HG03378 (cell line): ENCODE measurements around the gene PITPNC1.
"Not testable (repeated sequence)": the region's sequence is repeated elsewhere in the genome, so short reads cannot be mapped to it uniquely, and the experiment has no call there.

Experiments
- ATAC-seq: cut with Tn5 transposase; IDR thresholded peaks from one replicate; pipeline ENCODE4 v1.9.1; 2021; ENCODE audit warnings: mild to moderate bottlenecking, moderate library complexity; ENCODE audit not compliant: unreplicated experiment

Gene PITPNC1

DNA sequence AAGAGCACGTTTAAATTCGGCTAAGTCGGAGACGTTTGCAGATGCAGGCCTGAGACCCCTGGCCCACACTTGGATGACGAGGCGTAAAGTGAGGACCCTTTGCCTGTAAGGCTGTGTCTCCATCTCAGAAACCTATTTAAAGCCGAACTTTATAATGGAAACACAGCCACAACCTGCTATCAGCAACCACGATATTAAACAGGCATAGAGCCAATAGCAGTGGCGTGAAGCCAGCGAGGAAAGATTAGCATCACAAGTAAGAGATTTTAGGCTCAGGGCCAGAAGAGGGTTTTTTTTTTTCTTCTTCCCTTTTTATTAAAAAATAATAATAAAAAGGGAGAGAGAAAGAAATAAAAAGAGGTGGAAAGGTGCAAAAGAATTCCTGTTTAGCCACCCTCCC is 229.4 kb downstream of the PITPNC1 start:
- ATAC-seq = no peak

DNA sequence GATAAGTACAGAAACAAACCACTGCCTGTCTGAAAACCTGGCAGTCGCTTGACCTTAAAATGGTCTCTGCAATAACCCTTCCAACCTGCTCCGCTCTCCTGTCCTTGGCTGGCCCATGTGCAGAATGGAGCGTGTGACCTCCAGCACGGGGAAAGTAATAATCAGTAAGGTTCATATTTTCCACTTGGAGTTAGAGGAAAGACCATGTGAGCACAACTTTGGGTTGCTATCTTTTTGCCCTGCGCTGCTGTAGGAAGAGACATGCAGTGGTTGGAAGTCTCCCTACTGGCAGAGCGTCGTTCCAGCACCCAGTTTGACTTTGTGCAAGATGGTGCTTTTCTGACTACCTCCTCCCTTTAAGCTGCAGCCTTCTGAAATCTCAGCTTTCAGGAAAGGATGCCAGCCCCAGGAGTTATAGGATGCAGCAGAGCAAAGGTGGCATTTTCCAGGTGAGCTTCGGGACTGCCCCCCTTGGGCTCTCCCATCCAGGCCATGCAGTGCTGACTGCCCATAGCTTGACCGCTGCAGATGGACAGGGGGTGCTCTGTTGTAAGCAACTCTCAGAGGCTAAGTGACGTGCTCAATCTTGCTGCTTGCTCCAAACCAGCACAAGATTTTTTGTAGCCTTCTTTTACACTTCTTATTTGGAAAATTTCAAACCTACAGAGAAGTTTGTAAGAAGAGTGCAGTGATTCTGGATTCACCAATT is 230.0 kb downstream of the PITPNC1 start:
- no peak for ATAC-seq

- no peak for ATAC-seq
These were observed 233.0 kb downstream of the PITPNC1 start for GRCh38 chr17:67610061-67610460.

DNA sequence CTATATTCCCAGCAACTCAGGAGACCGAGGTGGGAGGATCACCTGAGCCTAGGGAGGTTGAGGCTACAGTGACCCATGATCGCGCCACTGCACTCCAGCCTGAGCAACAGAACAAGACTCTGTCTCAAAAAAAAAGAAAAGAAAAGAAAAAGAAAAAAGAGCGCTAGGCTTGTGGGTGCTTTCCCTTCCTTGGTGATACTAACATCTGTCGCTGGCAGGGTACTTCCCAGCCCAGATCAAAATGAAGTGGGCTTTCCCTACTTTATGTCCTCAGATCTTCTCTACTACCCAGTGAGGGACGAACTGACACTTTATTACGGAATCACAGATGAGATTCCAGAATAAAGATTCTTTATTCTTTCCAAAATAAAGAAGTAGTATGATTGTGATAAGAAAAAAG is 236.9 kb downstream of the PITPNC1 start:
- ATAC-seq = no peak

- ATAC-seq = no peak
These were observed 238.0 kb downstream of the PITPNC1 start for GRCh38 chr17:67615011-67615561.

DNA sequence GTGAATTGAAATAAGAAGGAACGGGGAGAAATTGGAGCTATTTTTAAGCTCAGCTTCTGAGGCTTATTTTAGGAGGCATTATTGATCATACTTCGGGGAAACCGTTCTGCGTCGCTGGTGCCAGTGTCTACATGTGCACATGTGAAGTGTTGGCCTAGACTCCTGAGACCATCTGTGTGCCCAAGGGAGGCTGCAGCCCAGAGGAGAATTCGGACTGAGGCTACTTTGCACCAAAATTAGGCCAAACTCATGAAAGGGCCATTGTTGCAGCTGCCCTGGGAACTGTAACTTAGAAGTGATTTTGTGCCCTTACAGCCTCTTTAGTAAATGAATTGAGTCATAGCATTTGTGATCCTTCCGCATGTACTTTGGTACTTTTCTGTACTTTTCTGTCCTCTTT is 238.7 kb downstream of the PITPNC1 start:
- no peak for ATAC-seq

GRCh38 chr17:67617304-67617899 is 240.3 kb downstream of the PITPNC1 start:
- no peak for ATAC-seq

GRCh38 chr17:67619555-67619954 is 242.5 kb downstream of the PITPNC1 start:
- ATAC-seq = no peak

DNA sequence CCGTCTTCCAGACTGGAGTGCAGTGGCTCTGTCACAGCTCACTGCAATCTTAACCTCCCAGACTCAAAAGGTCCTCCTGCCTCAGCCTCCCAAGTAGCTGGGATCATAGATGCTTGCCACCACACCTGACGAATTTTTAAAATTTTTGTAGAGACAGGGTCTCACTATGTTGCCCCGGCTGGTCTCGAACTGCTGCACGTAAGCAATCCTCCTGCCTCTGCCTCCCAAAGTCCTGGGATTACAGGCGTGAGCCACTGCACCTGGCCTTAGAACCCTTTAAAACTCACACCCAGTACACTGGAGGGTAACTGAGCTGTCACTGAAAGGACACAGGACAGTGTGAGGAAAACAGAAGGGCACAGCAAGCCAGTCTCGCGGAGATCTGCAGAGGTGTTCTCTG is 243.0 kb downstream of the PITPNC1 start:
- ATAC-seq = no peak

- ATAC-seq = no peak
These were observed 243.6 kb downstream of the PITPNC1 start for GRCh38 chr17:67620636-67621035.

DNA sequence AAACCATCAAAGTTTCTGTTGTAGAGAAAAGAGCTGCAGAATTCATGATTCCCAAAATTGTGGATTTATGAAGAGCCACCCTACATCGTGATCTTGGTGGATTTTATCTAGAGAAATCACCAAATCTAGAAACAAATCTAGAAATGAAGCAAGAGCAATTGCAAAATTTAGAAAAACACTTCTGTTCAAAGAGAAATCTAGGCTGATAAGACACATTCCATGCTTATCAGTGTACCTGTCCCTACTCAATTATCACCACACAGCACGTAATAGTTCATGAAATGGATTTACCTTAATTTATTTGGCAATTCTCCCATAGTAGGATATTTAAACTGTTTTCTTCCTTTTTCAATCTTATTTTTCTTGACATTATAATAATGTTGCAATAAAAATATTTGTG is 246.7 kb downstream of the PITPNC1 start:
- ATAC-seq = no peak

DNA sequence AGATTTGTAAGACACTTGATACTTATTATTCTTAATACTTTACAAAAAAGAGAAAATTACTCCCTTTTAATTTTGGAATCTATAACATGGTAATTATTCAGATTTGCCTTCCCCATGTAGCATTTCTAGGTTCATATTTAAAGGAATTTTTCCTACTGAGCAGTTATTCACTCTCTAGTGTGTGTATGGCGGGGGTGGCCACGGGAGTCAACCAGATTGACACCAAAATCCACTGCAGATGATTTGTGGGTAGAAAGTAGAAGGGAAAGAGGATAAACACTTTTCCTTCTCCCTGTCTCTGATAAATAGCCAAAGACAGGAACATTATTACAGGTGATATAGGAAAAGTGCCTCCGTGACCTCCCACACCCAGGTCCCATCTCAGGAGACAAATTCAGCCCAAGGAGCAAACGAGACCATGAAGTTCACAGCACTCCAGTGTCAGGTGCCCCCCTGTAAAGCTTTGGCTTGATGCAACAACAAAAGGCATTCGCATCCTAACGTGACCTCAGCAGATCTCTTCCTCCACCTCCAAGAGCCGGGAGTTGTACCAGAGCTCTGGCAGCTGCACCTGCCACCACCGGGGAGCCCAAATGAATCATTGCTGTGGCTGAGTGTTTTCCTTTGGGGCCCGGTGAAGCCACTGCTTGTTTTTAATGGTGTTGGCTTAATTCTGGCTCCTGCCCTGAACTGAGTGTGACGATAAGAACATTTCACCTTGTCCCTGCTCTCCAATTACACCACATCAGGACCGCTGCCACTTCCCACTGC is 248.0 kb downstream of the PITPNC1 start:
- ATAC-seq = no peak

DNA sequence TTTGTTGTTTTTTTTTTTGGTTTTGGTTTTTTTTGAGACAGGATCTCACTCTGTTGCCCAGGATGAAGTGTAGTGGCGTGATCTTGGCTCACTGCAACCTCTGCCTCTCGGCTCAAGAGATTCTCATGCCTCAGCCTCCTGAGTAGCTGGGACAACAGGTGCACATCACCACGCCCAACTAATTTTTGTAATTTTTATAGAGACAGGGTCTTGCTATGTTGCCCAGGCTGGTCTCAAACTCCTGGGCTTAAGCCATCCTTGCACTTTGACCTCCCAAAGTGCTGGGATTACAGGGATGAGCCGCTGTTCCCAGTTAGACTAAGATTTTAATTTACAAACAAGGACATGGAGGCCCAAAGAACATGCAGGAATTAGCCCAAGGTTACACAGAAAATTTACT is 248.9 kb downstream of the PITPNC1 start:
- no peak for ATAC-seq

- no peak for ATAC-seq
These were observed 251.5 kb downstream of the PITPNC1 start for GRCh38 chr17:67628580-67629013.

DNA sequence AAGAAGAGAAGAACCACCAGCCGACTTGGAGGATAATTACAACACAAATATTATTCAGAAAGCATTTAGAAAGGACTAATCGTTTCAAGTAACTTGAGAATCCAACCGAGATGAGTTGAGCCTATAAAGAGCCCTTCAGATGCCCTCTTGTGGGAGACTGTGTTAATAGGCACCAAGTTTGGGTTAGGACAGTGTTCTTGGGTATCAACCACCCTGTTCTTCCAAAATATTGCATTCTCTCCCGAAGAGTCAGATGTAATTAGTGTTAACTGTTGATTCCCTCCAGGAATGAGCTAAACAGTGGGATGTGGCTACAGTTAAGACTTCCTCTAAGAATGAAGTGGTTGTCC is 252.9 kb downstream of the PITPNC1 start:
- no peak for ATAC-seq

- not testable (repeated sequence) for ATAC-seq
These were observed 253.8 kb downstream of the PITPNC1 start for GRCh38 chr17:67630836-67631235.

- ATAC-seq = no peak
These were observed 255.1 kb downstream of the PITPNC1 start for GRCh38 chr17:67632141-67632540.

GRCh38 chr17:67633751-67634211 is 256.7 kb downstream of the PITPNC1 start:
- ATAC-seq = no peak

DNA sequence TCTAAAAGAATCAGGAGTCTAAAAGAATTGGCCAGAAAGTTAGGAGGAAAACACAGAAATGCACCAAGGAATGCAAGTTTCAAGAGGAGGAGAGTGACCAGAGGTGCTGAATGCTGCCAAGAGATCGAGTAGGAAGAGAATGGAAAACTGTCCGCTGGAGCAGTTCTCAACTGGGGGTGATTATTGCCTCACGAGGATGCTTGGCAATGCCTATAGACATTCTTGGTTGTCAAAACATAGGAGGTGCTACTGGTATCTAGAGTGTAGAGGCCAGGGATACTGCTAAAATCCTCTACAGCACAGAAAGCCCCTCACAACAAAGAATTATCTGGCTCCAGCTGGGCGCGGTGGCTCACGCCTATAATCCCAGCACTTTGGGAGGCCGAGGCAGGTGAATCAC is 258.6 kb downstream of the PITPNC1 start:
- ATAC-seq = no peak

DNA sequence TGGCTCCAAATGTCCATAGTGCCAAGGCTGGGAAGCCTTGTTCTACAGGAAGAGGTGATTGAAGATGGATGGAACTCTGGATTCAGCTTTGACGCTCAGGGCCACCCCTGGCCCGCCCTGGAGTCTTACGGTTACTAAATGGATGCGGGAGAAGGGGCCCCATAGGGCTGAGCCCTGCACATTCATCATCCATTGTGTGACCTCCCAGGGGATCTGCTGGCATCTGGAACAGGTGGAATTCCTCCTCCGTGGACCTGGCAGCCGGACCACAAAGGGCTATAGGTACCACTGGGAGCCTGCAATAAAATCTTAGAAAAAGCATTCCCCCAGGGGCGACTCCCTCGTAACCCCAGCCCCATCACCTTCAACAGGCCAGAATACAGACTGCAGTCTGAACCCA is 259.2 kb downstream of the PITPNC1 start:
- ATAC-seq = no peak

DNA sequence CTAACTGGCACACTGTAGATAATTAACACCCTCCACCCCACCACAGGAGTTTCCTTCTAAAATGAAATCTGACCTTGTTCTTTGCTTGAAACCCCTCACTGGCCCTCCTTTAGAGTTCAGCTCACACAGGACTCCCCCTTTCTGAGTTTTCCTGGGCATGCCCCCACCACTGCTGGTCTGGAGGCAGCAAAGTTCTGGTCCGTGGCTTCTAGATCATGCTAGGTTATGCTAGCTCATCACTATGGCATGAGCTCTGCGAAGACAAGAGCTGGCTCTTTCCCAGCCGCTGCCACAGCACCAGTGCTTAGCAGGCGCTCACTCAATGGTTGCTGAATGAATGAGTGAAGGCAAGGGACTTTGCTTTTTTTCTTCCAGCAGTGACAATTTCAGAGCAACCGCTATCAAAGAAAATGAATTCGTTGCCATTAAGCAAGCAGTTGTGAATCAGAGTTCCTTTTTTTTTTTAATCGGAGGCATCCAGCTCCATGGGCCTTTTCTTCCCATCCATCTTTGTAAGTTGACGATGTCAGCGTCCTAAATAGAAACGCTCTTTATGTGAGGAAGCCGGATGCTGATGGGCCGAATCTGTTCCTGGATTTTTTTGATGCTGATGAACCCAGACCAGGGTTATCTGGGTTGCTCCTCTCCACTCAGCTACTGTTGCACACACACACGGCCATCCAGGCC is 259.9 kb downstream of the PITPNC1 start:
- no peak for ATAC-seq
